Activated T-cell treated with anti-CD3 and anti-CD28 coated beads, Interleukin-2, amount 50 U/mL, for 4 hours (primary cell): Measurements from ENCODE around the gene DENND4C. TPM values are rescaled to one million over a fixed set of nuclear protein-coding genes. Genes with fewer than 3 reads are reported as not detected.
A peak's percentile ranks its signal among the peaks of the same experiment; 100 is the strongest.
"Not testable (repeated sequence)": the region's sequence is repeated elsewhere in the genome, so short reads cannot be mapped to it uniquely, and the experiment has no call there.

Experiments used
- ATAC-seq, 2 donors: fragments of 200-7000 bp; cut with Tn5 transposase; one replicate each; pipeline ENCODE4 v1.10.0; 2021
- DNase-seq: peaks from one replicate; pipeline ENCODE4 v3.0.0-alpha.2; 2020
- H3K27me3 Mint-ChIP-seq: one replicate; pipeline ENCODE4 v1.8.0; 2021; ENCODE audit warnings: low read depth, mixed read lengths
- H3K36me3 Mint-ChIP-seq: one replicate; pipeline ENCODE4 v1.8.0; 2022; ENCODE audit warnings: mixed read lengths; ENCODE audit not compliant: insufficient read depth
- H3K4me1 Mint-ChIP-seq: one replicate; pipeline ENCODE4 v1.8.0; 2021; ENCODE audit warnings: low read depth, mixed read lengths
- H3K4me3 Mint-ChIP-seq: one replicate; pipeline ENCODE4 v1.8.0; 2021; ENCODE audit warnings: mild to moderate bottlenecking, moderate library complexity, mixed read lengths
- H3K9me3 Mint-ChIP-seq: one replicate; pipeline ENCODE4 v1.8.0; 2021; ENCODE audit warnings: mixed read lengths
- total RNA-seq, 3 donors: library from RNA; stranded (reverse); gene quantifications; one replicate each; pipeline ENCODE4 v1.2.1, GENCODE V29; 2021

DENND4C gene
- total RNA-seq, 3 donors from 2014 or later = 9.0 to 11.3 (median 9.7) TPM

- not testable (repeated sequence) for H3K27me3 Mint-ChIP-seq, H3K9me3 Mint-ChIP-seq, H3K4me3 Mint-ChIP-seq, DNase-seq
- Mint-ChIP-seq H3K4me1 (peaks cover 53% of the 10 kb centered on the region), H3K36me3 (peaks cover 13% of the 10 kb centered on the region)
- ATAC-seq = peak; percentile 34 to 43
Measured at GRCh38 chr9:19266778-19267384, 36.4 kb downstream of the DENND4C start.

GRCh38 chr9:19269582-19269981 lies 39.1 kb downstream of the DENND4C start:
- H3K4me3 Mint-ChIP-seq = no peak overlapping the region
- H3K36me3 Mint-ChIP-seq = peaks cover 12% of the 10 kb centered on the region
- DNase-seq = no peak
- H3K9me3 Mint-ChIP-seq = no peaks in the 10 kb centered on the region
- H3K27me3 Mint-ChIP-seq = no peaks in the 10 kb centered on the region
- peaks cover 47% of the 10 kb centered on the region for H3K4me1 Mint-ChIP-seq
- ATAC-seq = no peak

- no peaks in the 10 kb centered on the region for H3K9me3 Mint-ChIP-seq
- no peak for DNase-seq
- peaks cover 43% of the 10 kb centered on the region for H3K4me1 Mint-ChIP-seq
- H3K4me3 Mint-ChIP-seq = no peak overlapping the region
- peaks cover 12% of the 10 kb centered on the region for H3K36me3 Mint-ChIP-seq
- no peak for ATAC-seq
- no peaks in the 10 kb centered on the region for H3K27me3 Mint-ChIP-seq
Measured at GRCh38 chr9:19270421-19270949, 40.0 kb downstream of the DENND4C start.

GRCh38 chr9:19271081-19271480 lies 40.6 kb downstream of the DENND4C start:
- DNase-seq (no peak), ATAC-seq (no peak)
- no peaks in the 10 kb centered on the region for H3K27me3 Mint-ChIP-seq
- no peaks in the 10 kb centered on the region for H3K9me3 Mint-ChIP-seq
- H3K36me3 Mint-ChIP-seq = peaks cover 13% of the 10 kb centered on the region
- H3K4me3 Mint-ChIP-seq = no peak overlapping the region
- peaks cover 43% of the 10 kb centered on the region for H3K4me1 Mint-ChIP-seq

GRCh38 chr9:19281801-19282200 lies 51.3 kb downstream of the DENND4C start:
- no peak for DNase-seq
- H3K4me3 Mint-ChIP-seq = no peak overlapping the region
- peaks cover 1% of the 10 kb centered on the region for H3K36me3 Mint-ChIP-seq
- ATAC-seq = no peak
- H3K4me1 Mint-ChIP-seq = peaks cover 26% of the 10 kb centered on the region
- H3K9me3 Mint-ChIP-seq = no peaks in the 10 kb centered on the region
- no peaks in the 10 kb centered on the region for H3K27me3 Mint-ChIP-seq

GRCh38 chr9:19283072-19283710 lies 52.7 kb downstream of the DENND4C start:
- Mint-ChIP-seq H3K9me3 (no peaks in the 10 kb centered on the region), H3K4me1 (peaks cover 22% of the 10 kb centered on the region), H3K4me3 (no peak overlapping the region), H3K36me3 (peaks cover 2% of the 10 kb centered on the region), H3K27me3 (no peaks in the 10 kb centered on the region)
- DNase-seq (no peak), ATAC-seq (no peak)

- H3K4me3 Mint-ChIP-seq = no peak overlapping the region
- H3K9me3 Mint-ChIP-seq = no peaks in the 10 kb centered on the region
- H3K4me1 Mint-ChIP-seq = peaks cover 22% of the 10 kb centered on the region
- DNase-seq (no peak), ATAC-seq (no peak)
- H3K27me3 Mint-ChIP-seq = no peaks in the 10 kb centered on the region
- peaks cover 8% of the 10 kb centered on the region for H3K36me3 Mint-ChIP-seq
Measured at GRCh38 chr9:19284729-19285128, 54.2 kb downstream of the DENND4C start.

- ATAC-seq (no peak), DNase-seq (no peak)
- no peaks in the 10 kb centered on the region for H3K9me3 Mint-ChIP-seq
- no peak overlapping the region for H3K4me3 Mint-ChIP-seq
- peaks cover 17% of the 10 kb centered on the region for H3K36me3 Mint-ChIP-seq
- peaks cover 21% of the 10 kb centered on the region for H3K4me1 Mint-ChIP-seq
- no peaks in the 10 kb centered on the region for H3K27me3 Mint-ChIP-seq
Measured at GRCh38 chr9:19286634-19287188, 56.2 kb downstream of the DENND4C start.

GRCh38 chr9:19288081-19288480 lies 57.6 kb downstream of the DENND4C start:
- Mint-ChIP-seq H3K27me3 (no peaks in the 10 kb centered on the region), H3K9me3 (no peaks in the 10 kb centered on the region), H3K4me1 (peaks cover 18% of the 10 kb centered on the region), H3K4me3 (no peak overlapping the region), H3K36me3 (peaks cover 18% of the 10 kb centered on the region)
- ATAC-seq (no peak), DNase-seq (no peak)

GRCh38 chr9:19290103-19290502 lies 59.6 kb downstream of the DENND4C start:
- Mint-ChIP-seq H3K4me1 (peaks cover 6% of the 10 kb centered on the region), H3K36me3 (peaks cover 32% of the 10 kb centered on the region), H3K9me3 (no peaks in the 10 kb centered on the region), H3K4me3 (no peak overlapping the region), H3K27me3 (no peaks in the 10 kb centered on the region)
- ATAC-seq (no peak), DNase-seq (no peak)

- DNase-seq (no peak), ATAC-seq (no peak)
- H3K36me3 Mint-ChIP-seq = peaks cover 29% of the 10 kb centered on the region
- no peaks in the 10 kb centered on the region for H3K27me3 Mint-ChIP-seq
- H3K9me3 Mint-ChIP-seq = no peaks in the 10 kb centered on the region
- H3K4me3 Mint-ChIP-seq = no peak overlapping the region
- H3K4me1 Mint-ChIP-seq = peaks cover 1% of the 10 kb centered on the region
Measured at GRCh38 chr9:19294219-19294618, 63.7 kb downstream of the DENND4C start.

- no peaks in the 10 kb centered on the region for H3K9me3 Mint-ChIP-seq
- H3K27me3 Mint-ChIP-seq = no peaks in the 10 kb centered on the region
- ATAC-seq (no peak), DNase-seq (no peak)
- H3K4me3 Mint-ChIP-seq = no peak overlapping the region
- no peaks in the 10 kb centered on the region for H3K4me1 Mint-ChIP-seq
- H3K36me3 Mint-ChIP-seq = peaks cover 31% of the 10 kb centered on the region
Measured at GRCh38 chr9:19298436-19299000, 68.0 kb downstream of the DENND4C start.

- no peaks in the 10 kb centered on the region for H3K27me3 Mint-ChIP-seq
- no peaks in the 10 kb centered on the region for H3K4me1 Mint-ChIP-seq
- no peak overlapping the region for H3K4me3 Mint-ChIP-seq
- no peak for DNase-seq
- H3K9me3 Mint-ChIP-seq = no peaks in the 10 kb centered on the region
- H3K36me3 Mint-ChIP-seq = peaks cover 29% of the 10 kb centered on the region
- no peak for ATAC-seq
Measured at GRCh38 chr9:19303216-19303615, 72.7 kb downstream of the DENND4C start.

- DNase-seq = no peak
- no peaks in the 10 kb centered on the region for H3K9me3 Mint-ChIP-seq
- no peaks in the 10 kb centered on the region for H3K27me3 Mint-ChIP-seq
- H3K4me3 Mint-ChIP-seq = no peak overlapping the region
- no peak for ATAC-seq
- H3K4me1 Mint-ChIP-seq = no peaks in the 10 kb centered on the region
- peaks cover 29% of the 10 kb centered on the region for H3K36me3 Mint-ChIP-seq
Measured at GRCh38 chr9:19306568-19306967, 76.1 kb downstream of the DENND4C start.

GRCh38 chr9:19310246-19310645 lies 79.8 kb downstream of the DENND4C start:
- Mint-ChIP-seq H3K9me3 (no peaks in the 10 kb centered on the region), H3K4me3 (no peak overlapping the region), H3K27me3 (no peaks in the 10 kb centered on the region), H3K36me3 (peaks cover 15% of the 10 kb centered on the region), H3K4me1 (no peaks in the 10 kb centered on the region)
- DNase-seq (no peak), ATAC-seq (no peak)
